Mesenchymal stem cell (in vitro differentiated cells and primary cell): ENCODE data around the gene RAPGEF1.

Experiments used
- DNase-seq: peaks from one replicate; pipeline ENCODE4 v3.0.0-alpha.2; 2013
- H2AFZ ChIP-seq: one replicate; pipeline ENCODE4 v1.6.1; 2013; ENCODE audit warnings: low read depth, mild to moderate bottlenecking, control low read depth, inconsistent platforms, low read length, moderate library complexity
- H2AK5ac ChIP-seq: 2 replicates; pipeline ENCODE4 v1.6.1; 2013; ENCODE audit warnings: low read length, moderate library complexity, mild to moderate bottlenecking, inconsistent platforms; ENCODE audit not compliant: severe bottlenecking
- H2BK120ac ChIP-seq: one replicate; pipeline ENCODE4 v1.6.1; 2013; ENCODE audit warnings: low read depth, mild to moderate bottlenecking, inconsistent platforms, low read length, moderate library complexity
- H2BK12ac ChIP-seq, 2 experiments: one replicate each; pipeline ENCODE4 v1.6.1; 2013; ENCODE audit warnings: inconsistent platforms in 2 of 2, low read length in 2 of 2, mild to moderate bottlenecking in 2 of 2, moderate library complexity in 2 of 2, control low read depth in 1 of 2
- H2BK15ac ChIP-seq: one replicate; pipeline ENCODE4 v1.6.1; 2013; ENCODE audit warnings: mild to moderate bottlenecking, low read depth, inconsistent platforms; ENCODE audit not compliant: poor library complexity, severe bottlenecking
- H2BK5ac ChIP-seq: 2 replicates; pipeline ENCODE4 v1.6.1; 2013; ENCODE audit warnings: low read depth, mild to moderate bottlenecking, low read length, control low read depth, inconsistent platforms; ENCODE audit not compliant: poor library complexity, severe bottlenecking
- H3K14ac ChIP-seq, 2 experiments: one replicate each; pipeline ENCODE4 v1.6.1; 2013; ENCODE audit warnings: inconsistent platforms in 2 of 2, low read length in 2 of 2, control low read depth in 1 of 2, mild to moderate bottlenecking in 1 of 2, moderate library complexity in 1 of 2
- H3K18ac ChIP-seq, 2 experiments: one replicate each; pipeline ENCODE4 v1.6.1; 2013; ENCODE audit warnings: inconsistent platforms in 2 of 2, low read length in 2 of 2, control low read depth in 1 of 2, low read depth in 1 of 2, mild to moderate bottlenecking in 1 of 2
- H3K23ac ChIP-seq, 2 experiments: one replicate each; pipeline ENCODE4 v1.6.1; 2013; ENCODE audit warnings: inconsistent platforms in 2 of 2, low read length in 2 of 2, mild to moderate bottlenecking in 2 of 2, moderate library complexity in 2 of 2, control low read depth in 1 of 2
- H3K27ac ChIP-seq: 2 replicates; pipeline ENCODE4 v1.5.1; 2013; ENCODE audit warnings: mild to moderate bottlenecking, moderate library complexity, low read length, control low read depth, inconsistent platforms; ENCODE audit not compliant: poor library complexity, severe bottlenecking
- H3K27me3 ChIP-seq, 2 experiments: 2 replicates each; pipeline versions ENCODE4 v1.6.1 to v1.7.0; 2013; ENCODE audit warnings: low read length in 2 of 2, mild to moderate bottlenecking in 2 of 2, moderate library complexity in 2 of 2, control low read depth in 1 of 2, inconsistent platforms in 1 of 2; ENCODE audit not compliant: control insufficient read depth in 1 of 2, insufficient read depth in 1 of 2
- H3K36me3 ChIP-seq, 2 experiments: 2 replicates each; pipeline versions ENCODE4 v1.6.1 to v1.7.0; 2013; ENCODE audit warnings: low read length in 2 of 2, control low read depth in 1 of 2, inconsistent platforms in 1 of 2, low read depth in 1 of 2, mild to moderate bottlenecking in 1 of 2; ENCODE audit not compliant: insufficient read depth in 2 of 2, control insufficient read depth in 1 of 2
- H3K4ac ChIP-seq, 2 experiments: one replicate each; pipeline ENCODE4 v1.6.1; 2013; ENCODE audit warnings: inconsistent platforms in 2 of 2, low read length in 2 of 2, mild to moderate bottlenecking in 2 of 2, moderate library complexity in 2 of 2, control low read depth in 1 of 2, low read depth in 1 of 2
- H3K4me1 ChIP-seq: 2 replicates; pipeline ENCODE4 v1.6.1; 2013; ENCODE audit warnings: low read depth, low read length, control low read depth; ENCODE audit not compliant: control insufficient read depth, insufficient read depth
- H3K4me2 ChIP-seq: 2 replicates; pipeline ENCODE4 v1.6.1; 2013; ENCODE audit warnings: low read length, mild to moderate bottlenecking, inconsistent platforms; ENCODE audit not compliant: poor library complexity, severe bottlenecking
- H3K4me3 ChIP-seq, 2 experiments: 2 replicates each; pipeline versions ENCODE4 v1.5.1 to v1.7.0; 2013; ENCODE audit warnings: low read length in 2 of 2, mild to moderate bottlenecking in 2 of 2, control low read depth in 1 of 2, low read depth in 1 of 2; ENCODE audit not compliant: insufficient read depth in 1 of 2
- H3K79me1 ChIP-seq: replicated peaks from 2 replicates; pipeline ENCODE4 v1.6.1; 2013; ENCODE audit warnings: mild to moderate bottlenecking, control low read depth, low read length, inconsistent platforms; ENCODE audit not compliant: poor library complexity, severe bottlenecking
- H3K9ac ChIP-seq: 2 replicates; pipeline ENCODE4 v1.7.0; 2013; ENCODE audit warnings: mild to moderate bottlenecking, low read length, moderate library complexity
- H3K9me3 ChIP-seq: 2 replicates; pipeline ENCODE4 v1.7.0; 2013; ENCODE audit warnings: mild to moderate bottlenecking, low read length; ENCODE audit not compliant: control insufficient read depth
- H4K8ac ChIP-seq: one replicate; pipeline ENCODE4 v1.6.1; 2013; ENCODE audit warnings: inconsistent platforms, mild to moderate bottlenecking, low read length, moderate library complexity
- H4K91ac ChIP-seq: one replicate; pipeline ENCODE4 v1.6.1; 2013; ENCODE audit warnings: mild to moderate bottlenecking, low read length, inconsistent platforms
- WGBS: methylation state at CpG from one replicate; pipeline ENCODE4 v1.1.7; 2013; ENCODE audit warnings: mixed read lengths; 5-methylcytosine and 5-hydroxymethylcytosine counted together

The RAPGEF1 gene

GRCh38 chr9:131693651-131694597 is 46.0 kb downstream of the RAPGEF1 start:
- Histone ChIP-seq H3K18ac (no peak overlapping the region), H4K8ac (no peak overlapping the region), H3K4me1 (peaks cover 12% of the 10 kb centered on the region), H2BK12ac (no peak overlapping the region), H3K14ac (no peak overlapping the region), H3K4me2 (no peak overlapping the region), H3K9me3 (no peaks in the 10 kb centered on the region), H3K36me3 (no peaks in the 10 kb centered on the region), H3K27me3 (no peaks in the 10 kb centered on the region), H2BK5ac (no peak overlapping the region), H3K79me1 (peaks cover 44% of the 10 kb centered on the region), H3K9ac (no peak overlapping the region), H3K23ac (no peak overlapping the region), H3K27ac (no peak overlapping the region), H2AK5ac (no peak overlapping the region), H4K91ac (no peak overlapping the region), H2AFZ (no peak overlapping the region), H3K4ac (no peak overlapping the region), H2BK120ac (no peak overlapping the region), H2BK15ac (no peak overlapping the region), H3K4me3 (no peak overlapping the region)
- DNase-seq: no peak
- 93% methylated on average over 4 of the region's 4 CpGs for WGBS

- H4K91ac ChIP-seq: no peak overlapping the region
- no peak overlapping the region for H3K4me3 ChIP-seq
- H4K8ac ChIP-seq: no peak overlapping the region
- 94% methylated on average over 7 of the region's 7 CpGs for WGBS
- no peak overlapping the region for H2AFZ ChIP-seq
- H3K9me3 ChIP-seq: no peaks in the 10 kb centered on the region
- H3K9ac ChIP-seq: no peak overlapping the region
- no peak overlapping the region for H2BK5ac ChIP-seq
- no peak overlapping the region for H3K27ac ChIP-seq
- H3K27me3 ChIP-seq: no peaks in the 10 kb centered on the region
- no peak overlapping the region for H3K4me2 ChIP-seq
- peaks cover 10% of the 10 kb centered on the region for H3K4me1 ChIP-seq
- no peak overlapping the region for H3K23ac ChIP-seq
- no peak overlapping the region for H2BK12ac ChIP-seq
- peaks cover 43% of the 10 kb centered on the region for H3K79me1 ChIP-seq
- H2BK120ac ChIP-seq: no peak overlapping the region
- no peak overlapping the region for H3K4ac ChIP-seq
- H3K14ac ChIP-seq: no peak overlapping the region
- DNase-seq: no peak
- peaks cover 0 to under 1% of the 10 kb centered on the region in 2 experiments for H3K36me3 ChIP-seq
- no peak overlapping the region for H2AK5ac ChIP-seq
- H3K18ac ChIP-seq: no peak overlapping the region
- no peak overlapping the region for H2BK15ac ChIP-seq
Measured at GRCh38 chr9:131692612-131693562, 47.0 kb downstream of the RAPGEF1 start.

DNA sequence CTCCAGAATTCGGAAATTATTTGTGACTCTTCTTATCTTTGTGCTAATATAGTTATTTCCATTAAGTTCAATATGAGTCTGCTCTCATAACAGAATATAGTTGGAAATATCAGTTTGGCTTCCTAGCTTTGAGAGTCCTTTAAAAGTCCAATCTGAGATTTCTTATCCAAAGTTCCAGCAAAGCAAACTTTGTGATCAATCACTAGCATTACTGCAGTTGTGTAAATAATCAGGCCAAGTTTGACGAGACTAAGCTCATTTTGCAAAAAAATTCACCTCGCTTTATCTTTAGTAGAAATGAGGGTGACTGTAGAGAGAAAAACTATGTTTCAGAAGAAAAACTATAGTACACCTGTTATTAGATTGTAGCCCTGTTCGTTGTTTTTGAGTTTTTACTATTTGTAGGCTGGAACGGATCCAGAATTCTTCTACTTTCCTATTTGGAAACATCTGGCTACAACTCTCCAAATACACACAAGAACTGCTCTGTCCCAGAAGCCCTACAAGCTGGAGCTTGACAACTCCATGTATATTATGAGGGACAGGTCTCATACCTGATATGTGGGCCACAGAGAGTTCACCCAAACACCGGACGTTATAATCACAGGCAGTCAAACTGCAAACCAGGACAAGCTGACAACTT is 47.8 kb downstream of the RAPGEF1 start:
- Histone ChIP-seq H3K4me2 (no peak overlapping the region), H3K23ac (no peak overlapping the region), H2BK120ac (no peak overlapping the region), H3K4me3 (no peak overlapping the region), H4K8ac (no peak overlapping the region), H2BK12ac (no peak overlapping the region), H2AFZ (no peak overlapping the region), H3K4me1 (peaks cover 4% of the 10 kb centered on the region), H3K9ac (no peak overlapping the region), H3K79me1 (peaks cover 43% of the 10 kb centered on the region), H2BK15ac (no peak overlapping the region), H3K14ac (no peak overlapping the region), H2AK5ac (no peak overlapping the region), H3K4ac (no peak overlapping the region), H2BK5ac (no peak overlapping the region), H3K36me3 (peaks cover 0 to 3% of the 10 kb centered on the region in 2 experiments), H3K18ac (no peak overlapping the region), H3K27me3 (no peaks in the 10 kb centered on the region), H4K91ac (no peak overlapping the region), H3K27ac (no peak overlapping the region), H3K9me3 (no peaks in the 10 kb centered on the region)
- no peak for DNase-seq
- WGBS: 97% methylated on average over 5 of the region's 7 CpGs
